Measurements from ENCODE around the gene TTC28.
"Not testable (repeated sequence)": the region's sequence is repeated elsewhere in the genome, so short reads cannot be mapped to it uniquely, and the experiment has no call there.

The TTC28 gene

DNA sequence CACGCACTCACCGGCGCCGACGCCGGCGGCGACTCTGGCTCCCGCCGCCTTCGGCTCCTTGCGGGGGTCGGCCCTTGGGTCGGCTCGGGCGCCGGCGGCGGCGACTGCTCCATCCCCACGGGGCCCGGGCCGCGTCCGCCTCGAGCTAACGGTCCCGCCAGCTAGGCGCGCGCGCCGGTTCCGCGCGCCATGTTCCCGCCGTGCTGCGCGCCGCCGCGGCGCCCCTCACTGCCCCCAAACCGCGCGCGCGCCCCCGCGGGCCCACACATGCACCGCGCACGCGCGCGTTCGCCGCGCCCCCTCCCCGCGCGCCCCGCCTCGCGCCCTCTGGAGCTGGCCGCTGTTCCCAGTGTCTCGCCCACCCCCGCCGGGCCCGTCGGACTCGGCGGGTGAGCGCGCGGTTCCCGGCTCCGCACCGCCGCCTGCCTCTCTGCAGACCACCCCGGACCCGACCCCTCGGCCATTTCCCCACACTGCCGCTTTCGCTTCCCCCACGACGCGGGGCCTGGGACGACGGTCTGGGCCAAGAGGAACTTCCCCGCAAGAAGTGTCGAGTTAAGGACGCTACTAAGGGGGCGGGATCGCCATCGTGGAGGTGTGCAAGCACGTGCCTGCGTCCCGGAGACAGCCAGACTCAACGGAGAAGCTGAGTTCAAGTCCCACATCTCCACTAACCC, at the start of gene TTC28:
TTC28 (minus strand) TSS at position 230 of the 677 bp plus-strand sequence; CDS start at position 113, 117 bp downstream.
- Mint-ChIP-seq H3K27ac (peak within 1 kb of the TSS; percentile 69), H3K4me3 (peak within 1 kb of the TSS; percentile 88), H3K4me1 (peaks cover 13% of the 10 kb centered on the region)
- H3K36me3 Mint-ChIP-seq (ENCODE audit: low read depth); H3K27me3 Mint-ChIP-seq (ENCODE audit: low read depth, poor library complexity); H3K9me3 Mint-ChIP-seq: not testable (repeated sequence)
- peak; percentile 95 for DNase-seq

GRCh38 chr22:28728621-28729313, 49.1 kb upstream of the TTC28 start:
- Mint-ChIP-seq H3K4me1 (peaks cover 21% of the 10 kb centered on the region), H3K27ac (peak overlapping the region; percentile 90), H3K4me3 (no peak overlapping the region), H3K36me3 (ENCODE audit: low read depth) (peaks cover 65% of the 10 kb centered on the region), H3K27me3 (ENCODE audit: low read depth, poor library complexity) (no peaks in the 10 kb centered on the region), H3K9me3 (no peaks in the 10 kb centered on the region)
- DNase-seq: no peak
- TF ChIP-seq, protein P1, sequence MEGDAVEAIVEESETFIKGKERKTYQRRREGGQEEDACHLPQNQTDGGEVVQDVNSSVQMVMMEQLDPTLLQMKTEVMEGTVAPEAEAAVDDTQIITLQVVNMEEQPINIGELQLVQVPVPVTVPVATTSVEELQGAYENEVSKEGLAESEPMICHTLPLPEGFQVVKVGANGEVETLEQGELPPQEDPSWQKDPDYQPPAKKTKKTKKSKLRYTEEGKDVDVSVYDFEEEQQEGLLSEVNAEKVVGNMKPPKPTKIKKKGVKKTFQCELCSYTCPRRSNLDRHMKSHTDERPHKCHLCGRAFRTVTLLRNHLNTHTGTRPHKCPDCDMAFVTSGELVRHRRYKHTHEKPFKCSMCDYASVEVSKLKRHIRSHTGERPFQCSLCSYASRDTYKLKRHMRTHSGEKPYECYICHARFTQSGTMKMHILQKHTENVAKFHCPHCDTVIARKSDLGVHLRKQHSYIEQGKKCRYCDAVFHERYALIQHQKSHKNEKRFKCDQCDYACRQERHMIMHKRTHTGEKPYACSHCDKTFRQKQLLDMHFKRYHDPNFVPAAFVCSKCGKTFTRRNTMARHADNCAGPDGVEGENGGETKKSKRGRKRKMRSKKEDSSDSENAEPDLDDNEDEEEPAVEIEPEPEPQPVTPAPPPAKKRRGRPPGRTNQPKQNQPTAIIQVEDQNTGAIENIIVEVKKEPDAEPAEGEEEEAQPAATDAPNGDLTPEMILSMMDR (IDR thresholded peaks at IDR 0.05): no peak

- peaks cover 65% of the 10 kb centered on the region for H3K36me3 Mint-ChIP-seq (ENCODE audit: low read depth)
- peaks cover 21% of the 10 kb centered on the region for H3K4me1 Mint-ChIP-seq
- DNase-seq: no peak
- H3K9me3 Mint-ChIP-seq: no peaks in the 10 kb centered on the region
- peak overlapping the region; percentile 90 for H3K27ac Mint-ChIP-seq
- H3K4me3 Mint-ChIP-seq: no peak overlapping the region
- no peaks in the 10 kb centered on the region for H3K27me3 Mint-ChIP-seq (ENCODE audit: low read depth, poor library complexity)
- TF ChIP-seq, protein P1 (IDR thresholded peaks at IDR 0.05): no peak
Measured at GRCh38 chr22:28728002-28728401, 48.4 kb upstream of the TTC28 start.

DNA sequence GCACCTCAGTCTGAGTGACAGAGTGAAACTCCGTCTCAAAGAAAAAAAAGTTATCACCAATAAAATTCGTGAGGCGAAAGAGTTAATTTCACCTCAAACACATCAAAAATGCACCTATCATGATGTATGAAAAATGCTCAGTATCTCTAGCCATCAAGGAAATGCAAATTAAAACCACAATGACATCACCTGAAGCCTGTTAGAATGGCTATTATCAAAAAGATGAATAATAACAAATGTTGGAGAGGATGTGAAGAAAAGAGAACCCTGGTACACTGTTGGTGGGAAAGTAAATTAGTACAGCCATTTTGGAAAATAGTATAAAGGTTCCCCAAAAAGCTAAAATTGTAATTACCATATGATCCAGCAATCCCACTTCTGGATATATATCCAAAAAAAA, 38.4 kb upstream of the TTC28 start:
- H3K4me3 Mint-ChIP-seq: no peak overlapping the region
- H3K36me3 Mint-ChIP-seq (ENCODE audit: low read depth): peaks cover 42% of the 10 kb centered on the region
- no peaks in the 10 kb centered on the region for H3K27me3 Mint-ChIP-seq (ENCODE audit: low read depth, poor library complexity)
- no peaks in the 10 kb centered on the region for H3K4me1 Mint-ChIP-seq
- DNase-seq: no peak
- no peaks in the 10 kb centered on the region for H3K9me3 Mint-ChIP-seq
- TF ChIP-seq, protein P1 (IDR thresholded peaks at IDR 0.05): no peak
- H3K27ac Mint-ChIP-seq: no peak overlapping the region

- no peaks in the 10 kb centered on the region for H3K27me3 Mint-ChIP-seq (ENCODE audit: low read depth, poor library complexity)
- no peaks in the 10 kb centered on the region for H3K4me1 Mint-ChIP-seq
- TF ChIP-seq, protein P1 (IDR thresholded peaks at IDR 0.05): no peak
- no peak overlapping the region for H3K27ac Mint-ChIP-seq
- no peak for DNase-seq
- no peak overlapping the region for H3K4me3 Mint-ChIP-seq
- H3K36me3 Mint-ChIP-seq (ENCODE audit: low read depth): peaks cover 47% of the 10 kb centered on the region
- H3K9me3 Mint-ChIP-seq: no peaks in the 10 kb centered on the region
Measured at GRCh38 chr22:28716686-28717085, 37.0 kb upstream of the TTC28 start.

GRCh38 chr22:28715611-28716010, 36.0 kb upstream of the TTC28 start:
- Mint-ChIP-seq H3K36me3 (ENCODE audit: low read depth) (peaks cover 55% of the 10 kb centered on the region), H3K27ac (no peak overlapping the region), H3K4me1 (no peaks in the 10 kb centered on the region), H3K9me3 (no peaks in the 10 kb centered on the region), H3K27me3 (ENCODE audit: low read depth, poor library complexity) (no peaks in the 10 kb centered on the region), H3K4me3 (no peak overlapping the region)
- TF ChIP-seq, protein P1 (IDR thresholded peaks at IDR 0.05): no peak
- no peak for DNase-seq
